Bronchial smooth muscle cell (primary cell): ENCODE results near the gene GRIK3. TPM values are rescaled to one million over a fixed set of nuclear protein-coding genes. Genes with fewer than 3 reads are reported as not detected.

Experiments used
- total RNA-seq: library from RNA; depleted of rRNA; stranded (reverse); fragments of >200 nt; gene quantifications from 2 replicates; pipeline ENCODE4 v1.2.1, GENCODE V29; 2014

Gene GRIK3
- total RNA-seq, result not detected in 2 replicates

DNA sequence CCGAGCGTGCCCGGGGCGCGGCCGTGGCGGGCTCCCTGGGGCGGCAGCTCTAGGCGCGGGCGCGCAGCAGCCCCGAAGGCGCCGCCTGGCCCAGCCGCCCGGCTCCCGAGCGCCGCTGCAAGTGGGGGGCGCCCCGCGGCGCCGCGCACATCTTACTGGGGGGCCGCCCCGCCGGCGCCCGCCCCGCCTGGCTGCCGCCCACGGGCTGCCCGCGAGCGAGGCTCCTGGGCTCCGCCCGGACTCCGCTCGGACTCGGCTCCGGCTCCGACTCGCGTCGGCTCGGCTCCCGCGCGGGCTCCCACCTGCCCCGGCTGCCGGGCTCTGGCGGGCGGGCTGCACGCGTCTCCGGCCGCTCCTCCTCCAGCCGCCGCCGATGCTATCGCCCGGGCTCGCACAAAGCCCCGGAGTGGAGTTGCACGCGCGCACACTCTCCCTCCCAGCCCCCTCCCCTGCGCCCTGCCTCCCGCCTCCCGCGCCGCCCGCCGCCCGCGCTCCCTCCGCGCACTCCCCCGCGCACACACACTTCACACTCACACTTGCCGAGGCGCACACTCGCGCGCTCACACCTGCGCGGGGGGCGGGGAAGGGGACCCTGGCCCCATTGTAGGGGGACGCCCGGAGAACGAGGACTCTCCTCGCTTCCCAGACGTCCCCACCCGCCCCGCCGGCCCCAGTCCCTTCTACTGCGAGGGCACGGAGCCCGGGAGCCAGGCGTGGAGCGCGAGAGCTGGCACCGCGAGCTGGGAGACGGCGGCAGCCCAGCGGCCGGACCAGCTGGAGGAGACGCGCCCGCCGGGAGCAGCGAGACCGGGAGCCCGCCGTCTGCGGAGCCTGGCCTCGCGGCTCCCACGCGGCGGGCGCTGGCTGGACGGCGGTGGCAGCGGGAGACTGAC, at the start of gene GRIK3:
GRIK3 (minus strand) TSS at position 395 of the 893 bp plus-strand sequence. CDS start 407 bp downstream, outside the sequence.

